Measurements from ENCODE around the gene FAM117A.

DNA sequence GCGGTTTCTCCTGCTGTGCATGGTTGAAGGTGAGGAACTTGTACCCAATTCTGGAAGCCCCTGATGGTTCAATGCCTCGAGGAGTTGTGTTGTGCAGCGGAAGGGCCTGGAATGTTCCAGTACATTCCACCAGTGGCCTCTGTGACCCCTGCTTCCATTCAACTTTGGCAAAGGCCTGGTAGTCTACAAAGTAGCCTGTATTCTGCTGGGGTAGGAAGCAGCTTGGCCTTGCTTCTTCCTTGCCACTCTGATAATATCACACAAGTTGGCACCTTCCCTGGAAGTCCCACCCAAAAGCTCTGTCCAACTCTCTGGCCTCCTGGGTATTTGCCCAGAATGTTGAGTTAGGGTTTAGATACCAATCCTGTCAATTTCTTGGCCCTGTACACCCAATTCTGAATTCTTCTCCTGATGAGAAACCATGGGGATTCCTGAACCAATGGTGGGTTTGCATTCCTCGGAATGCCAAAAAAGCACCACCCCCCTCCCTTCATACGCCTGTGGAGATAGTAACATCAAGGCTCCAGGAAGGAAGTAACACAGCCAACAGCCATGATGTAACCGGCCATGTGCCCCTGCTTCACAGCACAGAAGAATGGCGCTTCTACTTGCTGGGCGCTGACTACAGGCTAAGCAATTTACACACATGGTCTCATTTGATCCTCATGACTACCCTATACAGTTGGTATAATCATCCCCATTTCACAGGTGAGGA lies 11.8 kb upstream of the FAM117A start:
- TF ChIP-seq MYBL2 (CRISPR knock-in tag; IDR thresholded peaks at IDR 0.05) (no peak), CREM (CRISPR knock-in tag; IDR thresholded peaks at IDR 0.05) (no peak), GABPB1 (CRISPR knock-in tag; IDR thresholded peaks at IDR 0.05) (no peak)
- TF ChIP-seq, protein P1, sequence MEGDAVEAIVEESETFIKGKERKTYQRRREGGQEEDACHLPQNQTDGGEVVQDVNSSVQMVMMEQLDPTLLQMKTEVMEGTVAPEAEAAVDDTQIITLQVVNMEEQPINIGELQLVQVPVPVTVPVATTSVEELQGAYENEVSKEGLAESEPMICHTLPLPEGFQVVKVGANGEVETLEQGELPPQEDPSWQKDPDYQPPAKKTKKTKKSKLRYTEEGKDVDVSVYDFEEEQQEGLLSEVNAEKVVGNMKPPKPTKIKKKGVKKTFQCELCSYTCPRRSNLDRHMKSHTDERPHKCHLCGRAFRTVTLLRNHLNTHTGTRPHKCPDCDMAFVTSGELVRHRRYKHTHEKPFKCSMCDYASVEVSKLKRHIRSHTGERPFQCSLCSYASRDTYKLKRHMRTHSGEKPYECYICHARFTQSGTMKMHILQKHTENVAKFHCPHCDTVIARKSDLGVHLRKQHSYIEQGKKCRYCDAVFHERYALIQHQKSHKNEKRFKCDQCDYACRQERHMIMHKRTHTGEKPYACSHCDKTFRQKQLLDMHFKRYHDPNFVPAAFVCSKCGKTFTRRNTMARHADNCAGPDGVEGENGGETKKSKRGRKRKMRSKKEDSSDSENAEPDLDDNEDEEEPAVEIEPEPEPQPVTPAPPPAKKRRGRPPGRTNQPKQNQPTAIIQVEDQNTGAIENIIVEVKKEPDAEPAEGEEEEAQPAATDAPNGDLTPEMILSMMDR (IDR thresholded peaks at IDR 0.05) = no peak
- TF ChIP-seq, protein P2, sequence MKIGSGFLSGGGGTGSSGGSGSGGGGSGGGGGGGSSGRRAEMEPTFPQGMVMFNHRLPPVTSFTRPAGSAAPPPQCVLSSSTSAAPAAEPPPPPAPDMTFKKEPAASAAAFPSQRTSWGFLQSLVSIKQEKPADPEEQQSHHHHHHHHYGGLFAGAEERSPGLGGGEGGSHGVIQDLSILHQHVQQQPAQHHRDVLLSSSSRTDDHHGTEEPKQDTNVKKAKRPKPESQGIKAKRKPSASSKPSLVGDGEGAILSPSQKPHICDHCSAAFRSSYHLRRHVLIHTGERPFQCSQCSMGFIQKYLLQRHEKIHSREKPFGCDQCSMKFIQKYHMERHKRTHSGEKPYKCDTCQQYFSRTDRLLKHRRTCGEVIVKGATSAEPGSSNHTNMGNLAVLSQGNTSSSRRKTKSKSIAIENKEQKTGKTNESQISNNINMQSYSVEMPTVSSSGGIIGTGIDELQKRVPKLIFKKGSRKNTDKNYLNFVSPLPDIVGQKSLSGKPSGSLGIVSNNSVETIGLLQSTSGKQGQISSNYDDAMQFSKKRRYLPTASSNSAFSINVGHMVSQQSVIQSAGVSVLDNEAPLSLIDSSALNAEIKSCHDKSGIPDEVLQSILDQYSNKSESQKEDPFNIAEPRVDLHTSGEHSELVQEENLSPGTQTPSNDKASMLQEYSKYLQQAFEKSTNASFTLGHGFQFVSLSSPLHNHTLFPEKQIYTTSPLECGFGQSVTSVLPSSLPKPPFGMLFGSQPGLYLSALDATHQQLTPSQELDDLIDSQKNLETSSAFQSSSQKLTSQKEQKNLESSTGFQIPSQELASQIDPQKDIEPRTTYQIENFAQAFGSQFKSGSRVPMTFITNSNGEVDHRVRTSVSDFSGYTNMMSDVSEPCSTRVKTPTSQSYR (CRISPR knock-in tag; IDR thresholded peaks at IDR 0.05) = no peak
